Subcutaneous adipose tissue (tissue), 4 donors: Measurements from ENCODE around the gene TMEM87B. TPM values are rescaled to one million over a fixed set of nuclear protein-coding genes. Genes with fewer than 3 reads are reported as not detected.

Experiments used
- total RNA-seq, 4 donors: library from RNA; depleted of rRNA; stranded (reverse); fragments of >200 nt; gene quantifications; one replicate each; pipeline ENCODE4 v1.1.0, GENCODE V29; 2016
- TF ChIP-seq, protein P1 (sequence below): fragments of 450-650 bp; IDR thresholded peaks from one replicate; pipeline ENCODE4 v1.5.1; 2016; ENCODE audit warnings: low read depth, mild to moderate bottlenecking, control low read depth, antibody characterized with exemption, moderate library complexity

The TMEM87B gene
- total RNA-seq, 4 donors from 2014 or later: 13.6 to 27.5 (median 20.6) TPM

DNA sequence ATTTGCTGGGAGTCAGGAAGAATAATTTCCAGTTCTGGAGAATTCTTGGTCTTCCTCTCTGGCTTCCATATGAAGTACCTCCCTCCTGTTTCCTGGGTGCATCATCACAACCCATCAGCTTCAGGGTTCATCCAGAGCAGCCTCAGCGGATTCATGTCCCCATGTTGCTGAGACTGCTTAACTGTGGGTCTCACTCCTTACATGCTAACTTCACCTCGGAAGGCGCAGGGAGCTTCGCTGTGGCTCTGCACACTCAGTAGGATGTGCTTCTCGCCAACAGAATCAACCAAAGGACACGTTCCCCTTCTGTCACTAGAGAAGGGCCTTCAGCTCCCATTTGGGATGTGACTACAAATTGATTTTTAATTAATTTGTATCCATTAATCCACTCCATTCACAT lies 107.3 kb downstream of the TMEM87B start:
- TF ChIP-seq, protein P1, sequence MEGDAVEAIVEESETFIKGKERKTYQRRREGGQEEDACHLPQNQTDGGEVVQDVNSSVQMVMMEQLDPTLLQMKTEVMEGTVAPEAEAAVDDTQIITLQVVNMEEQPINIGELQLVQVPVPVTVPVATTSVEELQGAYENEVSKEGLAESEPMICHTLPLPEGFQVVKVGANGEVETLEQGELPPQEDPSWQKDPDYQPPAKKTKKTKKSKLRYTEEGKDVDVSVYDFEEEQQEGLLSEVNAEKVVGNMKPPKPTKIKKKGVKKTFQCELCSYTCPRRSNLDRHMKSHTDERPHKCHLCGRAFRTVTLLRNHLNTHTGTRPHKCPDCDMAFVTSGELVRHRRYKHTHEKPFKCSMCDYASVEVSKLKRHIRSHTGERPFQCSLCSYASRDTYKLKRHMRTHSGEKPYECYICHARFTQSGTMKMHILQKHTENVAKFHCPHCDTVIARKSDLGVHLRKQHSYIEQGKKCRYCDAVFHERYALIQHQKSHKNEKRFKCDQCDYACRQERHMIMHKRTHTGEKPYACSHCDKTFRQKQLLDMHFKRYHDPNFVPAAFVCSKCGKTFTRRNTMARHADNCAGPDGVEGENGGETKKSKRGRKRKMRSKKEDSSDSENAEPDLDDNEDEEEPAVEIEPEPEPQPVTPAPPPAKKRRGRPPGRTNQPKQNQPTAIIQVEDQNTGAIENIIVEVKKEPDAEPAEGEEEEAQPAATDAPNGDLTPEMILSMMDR: no peak

DNA sequence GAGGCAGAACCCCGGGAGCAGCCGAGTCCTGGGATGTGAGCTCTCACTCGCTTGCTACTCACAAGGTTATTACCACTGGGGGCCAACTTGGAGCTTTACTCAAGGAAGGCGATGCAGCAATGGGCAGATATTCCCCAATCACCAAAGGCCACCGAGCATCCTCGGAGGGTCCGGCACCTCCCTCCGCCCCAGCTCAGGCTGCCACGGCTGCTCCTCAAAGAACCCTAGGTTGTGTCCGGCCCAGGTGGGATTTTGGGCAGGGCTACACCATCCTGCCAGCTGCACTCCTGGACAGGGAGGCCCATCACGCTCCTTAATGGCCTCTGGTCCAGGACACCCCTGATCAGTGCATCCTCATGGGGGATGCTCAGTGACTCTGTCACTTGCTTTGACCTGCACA lies 107.9 kb downstream of the TMEM87B start:
- TF ChIP-seq, protein P1: no peak

DNA sequence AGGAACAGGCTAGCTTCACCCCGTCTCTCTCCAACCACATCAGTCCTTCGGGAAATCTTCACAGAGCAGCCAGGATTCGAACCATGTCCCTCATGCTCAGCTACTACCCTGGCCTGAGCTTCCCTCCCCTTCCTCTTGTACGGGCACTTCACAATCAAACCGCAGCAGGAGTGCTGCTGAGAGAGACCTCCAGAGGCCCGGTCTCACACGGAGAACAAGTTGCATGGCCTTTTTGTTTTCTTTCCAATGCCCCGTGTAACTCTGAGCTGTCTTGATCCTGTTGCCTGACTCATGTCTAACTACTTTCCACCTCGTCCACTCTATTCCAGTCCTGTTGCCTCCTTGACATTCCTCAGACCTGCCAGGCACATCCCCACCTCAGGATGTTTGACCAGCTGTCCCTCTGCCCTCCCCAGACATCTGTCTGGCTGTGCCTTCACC lies 108.5 kb downstream of the TMEM87B start:
- TF ChIP-seq, protein P1: no peak

DNA sequence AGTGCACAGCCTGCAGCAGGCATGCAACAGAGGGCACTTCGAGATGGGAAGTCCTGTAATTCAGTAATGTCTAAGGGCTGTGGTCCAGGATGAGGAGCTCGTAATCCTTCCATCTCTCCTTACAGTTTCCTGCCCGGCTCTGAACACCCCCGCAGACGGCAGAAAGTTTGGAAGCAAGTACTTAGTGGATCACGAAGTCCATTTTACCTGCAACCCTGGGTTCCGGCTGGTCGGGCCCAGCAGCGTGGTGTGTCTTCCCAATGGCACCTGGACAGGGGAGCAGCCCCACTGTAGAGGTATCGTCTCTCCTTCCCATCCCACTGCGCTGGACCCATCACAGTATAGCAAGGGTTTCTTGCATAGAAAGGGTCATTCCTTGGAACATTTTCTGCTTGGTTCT lies 109.8 kb downstream of the TMEM87B start:
- TF ChIP-seq, protein P1: no peak

DNA sequence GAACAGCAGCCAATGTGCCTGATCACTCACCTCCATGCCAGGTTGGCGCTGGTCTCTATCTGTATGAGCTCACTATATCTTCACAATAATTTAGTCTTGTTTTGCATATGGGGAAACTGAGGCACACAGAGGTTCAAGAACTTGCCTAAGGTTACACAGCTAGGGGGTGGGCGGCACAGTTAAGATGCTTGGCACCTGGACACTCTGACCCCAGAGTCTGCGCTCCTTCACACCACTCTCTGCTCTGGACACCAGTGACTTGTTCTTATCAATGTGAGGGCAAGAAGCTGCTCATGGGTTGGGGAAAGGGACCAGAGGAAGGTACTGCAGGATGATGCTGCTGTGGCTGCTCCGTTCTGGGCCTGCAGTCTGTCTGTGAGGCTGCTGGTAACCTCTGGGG lies 110.2 kb downstream of the TMEM87B start:
- TF ChIP-seq, protein P1: no peak

DNA sequence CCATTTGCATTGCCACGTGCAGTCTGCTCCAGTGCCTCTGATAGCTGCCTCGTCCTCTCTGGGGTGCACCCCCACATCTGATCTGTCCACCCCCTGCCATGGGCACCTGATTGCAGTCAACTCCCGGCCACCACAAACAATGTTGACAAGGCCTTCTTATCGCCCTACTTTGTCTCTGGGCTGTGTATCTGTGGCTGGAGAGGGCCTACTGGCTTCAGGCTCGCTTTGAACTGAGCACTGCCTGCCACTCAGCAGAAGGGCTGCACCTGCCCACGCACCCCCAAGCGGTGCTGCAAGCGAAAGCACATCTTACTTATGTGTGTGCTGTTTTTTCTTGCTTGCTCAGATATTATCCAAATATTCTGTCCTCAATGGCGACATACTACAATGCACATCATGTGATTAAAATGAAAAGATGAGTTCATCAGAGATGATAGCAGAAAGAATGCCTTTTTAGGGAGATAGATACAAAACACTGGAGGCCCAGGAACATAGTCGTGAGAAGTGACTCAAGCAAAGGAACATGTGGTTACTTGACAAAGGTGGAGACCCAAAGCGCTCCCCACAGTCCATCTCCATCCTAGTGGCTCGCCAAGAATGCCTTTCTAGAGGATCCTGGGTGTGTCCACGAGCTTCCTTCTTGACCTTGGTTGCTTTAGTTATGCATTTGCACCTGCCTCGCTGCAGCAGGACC lies 111.9 kb downstream of the TMEM87B start:
- TF ChIP-seq, protein P1: no peak

DNA sequence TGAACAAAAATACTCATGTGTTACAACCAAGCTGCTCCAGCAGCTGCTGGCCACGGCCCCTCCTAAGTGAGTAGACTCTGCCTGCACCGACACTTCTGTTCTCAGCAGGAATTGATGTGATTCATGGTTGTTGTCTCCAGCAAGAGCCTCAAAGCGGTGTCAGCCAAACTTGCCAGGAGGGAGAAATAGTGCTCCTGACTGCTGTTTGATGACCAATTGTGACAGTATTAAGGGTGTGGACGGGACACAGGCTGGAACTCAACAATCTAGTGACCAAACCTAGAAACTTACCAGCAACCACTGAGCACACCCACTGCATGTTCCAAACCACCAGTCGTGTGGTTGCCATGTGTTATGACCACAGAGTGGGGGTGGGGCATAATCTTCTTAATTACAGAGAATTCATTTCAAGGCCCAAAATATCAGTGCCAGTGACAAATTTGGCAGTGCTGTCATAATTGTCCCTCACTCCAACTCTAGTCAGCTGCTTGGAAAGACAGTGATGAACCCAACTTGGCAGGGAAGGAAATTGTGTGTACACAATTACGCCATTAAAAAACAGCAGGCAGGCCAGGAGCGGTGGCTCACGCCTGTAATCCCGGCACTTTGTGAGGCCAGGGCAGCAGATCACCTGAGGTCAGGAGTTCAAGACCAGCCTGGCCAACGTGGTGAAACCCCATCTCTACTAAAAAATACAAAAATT lies 113.5 kb downstream of the TMEM87B start:
- TF ChIP-seq, protein P1: no peak
